H1 (cell line): ENCODE measurements around the gene ATP9B. TPM values are rescaled to one million over a fixed set of nuclear protein-coding genes. Genes with fewer than 3 reads are reported as not detected.

Source experiments
- ASH2L ChIP-seq: fragments of 200-600, 300-600 bp; sonication (generic); IDR thresholded peaks from one replicate; pipeline ENCODE4 v1.7.1; 2017; ENCODE audit warnings: low read length
- POU5F1 ChIP-seq: IDR thresholded peaks from 2 replicates; pipeline ENCODE4 v1.6.1; 2011; ENCODE audit warnings: low read depth, mild to moderate bottlenecking, low read length, moderate library complexity
- TAF1 ChIP-seq: IDR thresholded peaks from 2 replicates; pipeline ENCODE4 v1.6.1; 2011; ENCODE audit warnings: mild to moderate bottlenecking, low read depth, low read length
- TCF12 ChIP-seq: IDR thresholded peaks from 2 replicates; pipeline ENCODE4 v1.6.1; 2011; ENCODE audit warnings: low read depth, mild to moderate bottlenecking, low read length
- polyA plus RNA-seq, 7 experiments: library from polyadenylated mRNA; depleted of rRNA in 3 of 7; stranded (reverse) in 5 of 7; unstranded in 2 of 7; fragments of >200 nt in 5 of 7; fragments of 200-250 nt in 2 of 7; gene quantifications; 1 replicate in 5 of 7; 2 replicates in 1 of 7; 4 replicates in 1 of 7; pipeline versions ENCODE4 v1.2.1 to v1.2.3, GENCODE V29; 2011 to 2013; ENCODE audit warnings: missing spikeins in 2 of 7, mixed read lengths in 2 of 7
- total RNA-seq: library from RNA; stranded (reverse); fragmentation: NEBNext Ultra II Directional; extraction: Animal tissue kit (Norgen Biotek cat#: 25700); gene quantifications from 2 replicates; pipeline ENCODE4 v1.2.1, GENCODE V29; 2021

The ATP9B gene
- total and polyA plus RNA-seq, 2 of the 8 experiments (the other 6 are each of a cell fraction or from before 2014, with no cell fraction given): 15.1 to 21.7 TPM

GRCh38 chr18:79405019-79405780, 336.0 kb downstream of the ATP9B start (continued):
- TF ChIP-seq ASH2L (no peak), TCF12 (no peak), POU5F1 (no peak), TAF1 (no peak)
